Superior temporal gyrus (tissue), 1 donor: ENCODE results near the gene SOHLH1.
A peak's percentile ranks its signal among the peaks of the same experiment; 100 is the strongest.
"Not testable (repeated sequence)": the region's sequence is repeated elsewhere in the genome, so short reads cannot be mapped to it uniquely, and the experiment has no call there.

ENCODE experiments used
- DNase-seq: peaks from one replicate; pipeline ENCODE4 v3.0.0-alpha.2; 2016; ENCODE audit errors: extremely low spot score

Gene SOHLH1

DNA sequence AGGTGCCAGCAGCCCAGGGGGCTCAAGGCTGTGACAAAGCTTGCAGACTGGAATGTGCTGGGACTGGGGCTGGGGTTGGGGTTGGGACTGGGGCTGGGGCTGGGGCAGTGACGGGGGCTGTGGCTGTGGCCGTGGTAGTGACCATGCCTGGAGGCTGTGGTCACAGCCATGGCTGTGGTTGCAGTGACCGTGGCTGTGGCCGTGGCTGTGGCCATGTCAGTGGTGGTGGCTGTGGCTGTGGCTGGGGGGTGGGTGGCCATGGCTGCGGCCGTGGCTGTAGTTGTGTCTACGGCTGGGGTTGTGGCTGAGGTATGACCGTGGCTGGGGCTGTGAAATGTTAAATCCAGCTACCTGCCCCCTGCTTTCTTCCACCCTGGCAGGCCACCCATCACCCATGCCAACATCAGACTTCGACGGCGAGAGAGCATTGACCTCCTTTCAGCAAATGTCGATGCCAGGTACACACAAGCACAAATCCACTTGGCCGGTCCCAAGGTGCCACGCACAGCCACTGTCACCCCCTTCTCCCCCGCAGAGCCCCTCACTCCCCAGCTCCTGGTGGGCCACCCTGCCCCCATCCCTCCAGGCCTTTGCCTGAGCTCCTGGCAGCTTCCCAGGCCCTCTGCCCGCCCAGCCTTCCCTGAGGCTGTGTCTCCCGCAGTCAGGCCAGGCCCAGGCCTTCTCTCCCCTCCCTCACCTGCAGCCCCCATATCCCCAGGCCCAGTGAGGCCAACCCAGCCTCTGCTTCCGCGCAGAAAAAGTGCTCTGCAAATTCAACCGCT lies 20.9 kb downstream of the SOHLH1 start:
- DNase-seq = no peak

DNA sequence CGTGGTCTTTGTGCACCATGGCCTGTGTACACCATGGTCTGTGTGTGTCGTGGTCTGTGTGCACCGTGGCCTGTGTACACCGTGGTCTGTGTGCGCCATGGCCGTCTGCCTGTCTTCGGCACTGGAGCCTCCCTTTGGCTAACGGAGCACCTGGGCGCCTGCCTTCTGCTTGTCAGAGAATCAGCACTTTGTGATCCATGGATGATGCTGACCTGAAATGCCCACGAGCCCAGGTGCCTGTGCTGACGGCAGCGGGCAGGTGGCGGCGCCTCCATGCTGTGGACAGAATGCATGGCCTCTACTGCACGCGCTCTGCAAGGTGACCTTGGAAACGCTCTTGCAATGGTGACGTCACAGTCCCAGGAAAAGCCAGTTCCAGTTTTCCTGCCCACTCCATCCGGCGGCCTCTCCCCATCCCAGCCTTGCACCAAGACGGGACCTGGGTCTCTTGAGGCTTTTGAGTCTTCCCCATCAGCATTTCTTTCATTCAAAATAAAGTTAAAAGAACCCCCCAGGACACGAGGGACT lies 21.6 kb downstream of the SOHLH1 start:
- DNase-seq = no peak

DNA sequence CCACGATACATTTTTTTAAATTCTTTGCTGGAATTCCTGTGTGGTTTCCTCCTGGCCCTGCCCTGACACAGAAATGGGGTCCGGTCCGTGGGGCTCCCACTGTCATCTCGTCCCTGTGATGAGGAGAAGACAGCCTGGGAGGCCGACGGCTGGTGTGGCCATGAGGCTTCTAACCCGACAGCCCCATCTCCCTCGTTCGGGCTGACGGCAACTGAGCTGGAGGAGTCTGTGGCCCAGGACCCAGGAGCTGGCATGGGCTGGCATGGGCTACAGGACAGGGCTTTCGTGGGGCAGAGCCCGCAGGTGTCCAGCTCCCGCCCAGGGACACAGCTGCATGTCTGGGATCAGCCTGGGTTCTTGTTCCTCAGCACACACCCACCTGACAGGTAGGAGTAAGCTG lies 22.4 kb downstream of the SOHLH1 start:
- no peak for DNase-seq

DNA sequence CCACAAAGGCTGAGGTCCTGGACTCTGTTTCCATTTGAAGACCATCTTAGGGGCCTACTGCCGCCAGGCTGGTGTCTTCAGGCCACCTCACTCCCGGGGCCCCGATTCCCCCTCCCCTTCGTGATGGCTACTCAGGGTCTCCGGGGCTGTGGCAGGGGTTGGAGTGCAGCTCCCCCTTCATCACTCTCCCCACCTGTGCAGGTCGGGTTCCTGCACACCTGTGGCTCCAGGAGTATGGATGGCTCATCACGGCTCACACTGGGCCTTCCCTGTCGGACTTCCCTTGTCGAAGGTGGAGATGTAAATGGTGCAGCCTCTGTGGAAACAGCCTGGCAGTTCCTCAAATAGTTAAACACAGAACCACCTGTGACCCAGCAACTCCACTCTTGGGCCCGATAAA lies 24.3 kb downstream of the SOHLH1 start:
- no peak for DNase-seq

DNA sequence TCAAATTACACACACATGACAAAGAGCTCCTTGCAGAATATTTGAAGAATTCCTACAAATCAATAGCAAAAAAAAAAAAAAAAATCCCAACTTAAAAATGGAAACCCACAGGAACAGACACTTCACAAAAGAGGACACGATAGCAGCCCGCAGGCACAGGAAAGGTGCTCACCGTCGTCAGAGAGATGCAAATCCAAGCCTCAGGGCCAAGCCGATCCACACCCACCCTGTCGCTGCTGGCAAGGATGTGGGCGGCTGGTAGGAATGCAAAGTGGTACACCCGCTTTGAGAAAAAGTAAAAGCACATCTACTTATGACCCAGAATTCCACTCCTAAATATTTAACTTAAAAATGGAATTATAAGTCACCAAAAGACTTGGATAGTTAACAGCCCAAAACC lies 25.3 kb downstream of the SOHLH1 start:
- no peak for DNase-seq

DNA sequence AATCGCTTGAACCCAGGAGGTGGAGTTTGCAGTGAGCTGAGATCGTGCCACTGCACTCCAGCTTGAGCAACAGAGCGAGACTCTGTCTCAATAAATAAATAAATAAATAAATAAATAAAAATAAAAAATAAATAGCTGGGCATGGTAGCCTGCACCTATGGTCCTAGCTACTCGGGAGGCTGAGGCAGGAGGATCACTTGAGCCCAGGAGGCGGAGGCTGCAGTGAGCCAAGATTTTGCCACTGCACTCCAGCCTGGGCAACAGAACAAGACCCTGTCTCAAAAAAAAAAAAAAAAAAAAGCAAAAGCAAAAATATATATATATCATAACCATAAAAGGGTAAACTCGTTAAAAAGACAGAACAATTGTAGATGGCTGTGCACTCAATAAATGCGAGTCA lies 26.5 kb downstream of the SOHLH1 start:
- DNase-seq = not testable (repeated sequence)

DNA sequence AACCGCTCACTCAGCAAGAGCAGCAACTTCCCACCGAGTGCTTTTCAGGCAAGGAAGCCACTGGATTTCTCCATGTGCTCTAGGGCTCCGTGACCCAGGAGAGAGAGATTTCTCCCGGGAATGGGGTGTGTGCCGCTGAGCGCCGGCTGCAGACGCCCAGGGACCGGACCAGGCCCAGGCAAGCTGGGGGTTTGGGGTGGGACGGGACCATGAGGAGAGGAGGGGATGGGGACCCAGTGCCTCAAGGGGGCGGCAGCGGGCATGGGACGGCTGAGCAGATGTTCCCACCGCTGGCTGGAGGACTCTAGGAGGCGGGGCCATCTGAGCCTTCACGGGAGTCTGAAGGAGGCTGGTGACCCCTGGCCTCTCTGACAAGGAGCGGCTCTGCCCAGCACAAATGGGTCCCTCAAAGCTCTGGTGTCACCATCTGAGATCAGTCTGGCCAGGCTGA lies 27.7 kb downstream of the SOHLH1 start:
- DNase-seq = no peak

DNA sequence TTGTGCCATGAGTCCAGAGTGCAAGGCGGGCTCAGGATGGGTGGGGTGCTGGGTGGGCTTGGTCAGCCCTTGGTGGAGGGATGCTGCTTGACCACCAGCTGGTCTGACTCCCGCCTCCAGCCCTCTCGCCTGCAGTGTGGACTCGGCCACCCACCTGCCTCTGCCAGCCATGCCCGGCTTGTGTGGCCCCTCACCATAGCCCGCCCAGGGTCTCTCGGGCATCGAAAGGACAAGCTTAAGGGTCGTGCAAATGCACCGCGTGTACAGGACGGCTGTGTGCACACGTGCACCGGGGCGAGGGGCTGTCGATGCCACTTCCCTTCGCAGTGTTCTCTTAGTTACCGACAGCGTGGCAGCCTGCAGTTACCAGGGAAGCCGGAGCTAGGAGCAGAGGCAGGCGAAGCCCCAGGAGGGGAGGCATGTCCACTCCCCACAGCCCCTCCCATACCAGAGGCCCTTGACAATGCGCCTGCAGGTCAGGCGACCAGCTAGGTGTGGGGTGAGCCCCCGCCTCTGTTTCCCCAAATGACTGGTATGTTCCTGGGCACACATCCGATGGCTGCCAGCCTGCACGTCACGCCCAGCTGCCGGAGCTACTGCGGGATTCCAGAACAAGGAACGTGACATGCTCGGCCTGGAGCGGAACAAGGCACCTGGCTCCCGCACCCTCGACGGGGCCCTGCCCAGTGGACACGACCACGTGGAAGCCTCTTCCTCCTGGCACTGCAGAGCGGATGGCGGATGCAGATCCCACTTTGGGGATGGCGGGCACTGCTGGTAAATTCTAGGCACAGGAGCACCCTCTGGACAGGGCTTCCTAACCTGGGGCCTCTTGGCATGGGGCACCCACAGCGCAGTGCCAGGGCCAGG lies 28.3 kb downstream of the SOHLH1 start:
- no peak for DNase-seq

DNA sequence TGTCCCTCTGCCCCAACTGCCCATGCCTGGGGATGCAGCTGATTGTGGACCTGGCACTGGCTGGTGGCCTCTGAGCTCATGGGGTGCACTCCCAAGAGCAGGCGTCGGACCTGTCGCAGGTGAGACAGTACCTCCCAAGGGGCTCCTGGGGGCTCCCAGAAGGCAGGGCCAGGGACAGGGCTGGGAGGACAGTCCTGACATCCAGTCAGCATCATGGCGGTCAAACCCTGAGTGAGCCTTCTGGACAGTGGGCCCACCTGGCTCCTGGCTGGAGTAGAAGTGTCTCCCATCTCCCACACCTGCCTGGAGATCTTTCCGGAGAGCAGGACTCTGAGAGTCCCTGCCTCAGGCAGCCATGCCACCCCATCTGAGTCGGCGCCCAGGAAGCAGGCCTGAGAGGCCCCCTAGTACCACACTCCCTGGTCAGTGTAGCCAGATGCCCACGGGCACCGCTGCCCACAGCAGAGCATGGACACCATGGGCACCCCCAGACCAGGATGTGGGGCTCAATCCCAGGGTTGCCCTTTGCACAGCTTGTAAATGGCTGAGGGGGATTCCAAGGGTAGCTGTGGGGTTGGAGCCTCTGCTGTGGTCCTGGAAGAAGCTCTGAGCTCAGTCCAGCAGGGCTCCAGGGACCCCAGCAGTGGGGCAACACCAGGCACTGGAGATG lies 29.5 kb downstream of the SOHLH1 start:
- DNase-seq = no peak

DNA sequence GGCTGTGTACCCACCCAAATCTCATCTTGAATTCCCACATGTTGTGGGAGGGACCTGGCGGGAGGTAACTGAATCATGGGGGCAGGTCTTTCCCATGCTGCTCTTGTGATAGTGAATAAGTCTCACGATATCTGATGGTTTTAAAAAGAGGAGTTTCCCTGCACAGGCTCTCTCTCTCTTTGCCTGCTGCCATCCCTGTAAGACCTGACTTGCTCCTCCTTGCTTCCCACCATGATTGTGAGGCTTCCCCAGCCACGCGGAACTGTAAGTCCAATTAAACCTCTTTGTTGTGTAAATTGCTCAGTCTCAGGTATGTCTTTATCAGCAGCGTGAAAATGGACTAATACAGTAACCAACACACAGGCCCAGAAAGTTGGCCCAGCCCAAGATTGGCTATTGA lies 30.3 kb downstream of the SOHLH1 start:
- DNase-seq = not testable (repeated sequence)

DNA sequence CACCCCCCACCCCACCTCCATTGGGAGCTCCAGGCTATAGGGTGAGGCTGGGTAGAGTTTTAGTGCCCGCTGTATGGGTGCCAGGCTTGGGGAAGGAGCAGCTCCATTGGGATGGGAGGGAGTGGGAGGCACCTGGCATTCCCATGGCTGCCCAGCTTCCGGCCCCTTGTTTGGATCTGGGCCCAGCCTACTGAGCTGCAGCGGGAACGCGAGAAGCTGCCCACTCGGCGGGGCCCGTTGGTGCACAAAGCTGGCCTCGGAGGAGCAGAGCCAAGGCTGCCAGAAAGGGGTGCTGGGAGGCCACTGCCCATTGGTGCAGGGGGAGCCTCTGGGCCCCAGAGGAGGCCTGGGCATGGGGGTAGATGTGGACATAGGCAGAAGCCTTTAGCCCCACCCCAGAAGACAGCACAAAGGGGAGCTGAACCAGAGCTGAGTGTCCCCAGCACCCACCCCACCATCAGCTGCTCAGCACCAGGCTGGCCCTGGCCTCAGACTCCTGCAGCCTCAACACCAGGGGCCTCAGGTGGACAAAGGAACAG lies 31.7 kb downstream of the SOHLH1 start:
- DNase-seq = no peak

DNA sequence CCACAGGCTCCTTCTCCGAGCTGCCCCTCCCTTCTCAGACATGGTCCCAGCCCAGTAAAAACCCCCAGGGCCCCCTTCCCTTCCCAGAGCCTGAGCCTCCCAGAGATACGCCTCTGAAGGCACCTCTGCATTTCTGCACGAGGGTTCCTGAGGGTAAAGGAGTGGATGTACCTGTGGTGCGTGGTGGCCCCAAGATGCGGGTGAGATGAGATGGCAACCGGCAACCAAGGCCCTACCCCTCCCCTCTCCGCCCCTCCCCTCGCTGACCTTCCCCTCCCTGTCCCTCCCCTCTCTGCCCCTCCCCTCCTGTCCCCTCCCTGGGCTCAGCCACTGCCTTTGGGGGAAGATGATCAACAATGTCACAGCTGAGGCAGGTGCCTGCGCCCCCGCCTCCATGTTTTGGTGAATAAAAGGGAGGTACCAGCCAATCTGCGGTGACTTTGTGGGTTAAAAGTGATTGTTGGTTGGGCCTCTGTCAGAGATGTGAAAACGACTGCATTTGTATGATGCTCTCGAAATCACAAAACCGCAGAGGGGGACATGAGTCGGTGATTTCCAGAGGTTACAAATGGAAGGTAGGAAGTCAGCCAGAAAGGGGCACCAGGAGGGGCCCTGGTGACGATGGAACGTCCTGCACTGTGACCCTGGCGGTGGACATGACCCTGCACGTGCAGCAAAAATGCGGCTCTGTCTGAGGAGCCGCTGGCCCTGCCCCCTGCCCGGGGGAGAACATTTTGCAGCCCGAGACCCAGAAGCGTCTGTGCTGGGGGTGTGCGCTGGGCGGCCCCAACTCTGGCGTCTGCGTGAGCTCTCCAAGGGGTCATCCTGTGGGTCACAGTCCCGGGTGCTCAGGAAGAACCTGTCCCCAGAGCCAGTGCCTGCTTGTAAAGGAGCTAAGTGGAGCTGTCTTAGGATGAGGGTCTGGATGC lies 32.5 kb downstream of the SOHLH1 start:
- DNase-seq = no peak

DNA sequence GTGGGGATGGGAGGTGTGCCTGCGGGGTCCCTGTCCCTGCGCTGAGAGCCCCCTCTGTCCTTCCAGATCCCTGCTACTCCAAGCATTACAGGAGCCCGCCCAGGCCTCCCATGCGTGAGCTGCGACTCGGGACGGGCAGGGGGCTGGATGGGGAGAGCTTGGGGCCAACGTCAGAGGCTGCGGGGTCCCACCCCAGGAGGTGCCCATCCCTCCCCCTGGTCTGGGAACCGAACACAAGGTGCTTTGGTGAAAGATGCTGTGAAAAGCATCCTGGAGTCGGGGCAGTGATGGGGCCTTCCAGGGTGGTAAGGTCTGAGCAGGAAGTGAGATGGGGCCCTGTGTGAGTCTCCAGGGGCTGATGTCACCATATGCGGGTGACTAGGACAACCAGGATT lies 33.5 kb downstream of the SOHLH1 start:
- no peak for DNase-seq

DNA sequence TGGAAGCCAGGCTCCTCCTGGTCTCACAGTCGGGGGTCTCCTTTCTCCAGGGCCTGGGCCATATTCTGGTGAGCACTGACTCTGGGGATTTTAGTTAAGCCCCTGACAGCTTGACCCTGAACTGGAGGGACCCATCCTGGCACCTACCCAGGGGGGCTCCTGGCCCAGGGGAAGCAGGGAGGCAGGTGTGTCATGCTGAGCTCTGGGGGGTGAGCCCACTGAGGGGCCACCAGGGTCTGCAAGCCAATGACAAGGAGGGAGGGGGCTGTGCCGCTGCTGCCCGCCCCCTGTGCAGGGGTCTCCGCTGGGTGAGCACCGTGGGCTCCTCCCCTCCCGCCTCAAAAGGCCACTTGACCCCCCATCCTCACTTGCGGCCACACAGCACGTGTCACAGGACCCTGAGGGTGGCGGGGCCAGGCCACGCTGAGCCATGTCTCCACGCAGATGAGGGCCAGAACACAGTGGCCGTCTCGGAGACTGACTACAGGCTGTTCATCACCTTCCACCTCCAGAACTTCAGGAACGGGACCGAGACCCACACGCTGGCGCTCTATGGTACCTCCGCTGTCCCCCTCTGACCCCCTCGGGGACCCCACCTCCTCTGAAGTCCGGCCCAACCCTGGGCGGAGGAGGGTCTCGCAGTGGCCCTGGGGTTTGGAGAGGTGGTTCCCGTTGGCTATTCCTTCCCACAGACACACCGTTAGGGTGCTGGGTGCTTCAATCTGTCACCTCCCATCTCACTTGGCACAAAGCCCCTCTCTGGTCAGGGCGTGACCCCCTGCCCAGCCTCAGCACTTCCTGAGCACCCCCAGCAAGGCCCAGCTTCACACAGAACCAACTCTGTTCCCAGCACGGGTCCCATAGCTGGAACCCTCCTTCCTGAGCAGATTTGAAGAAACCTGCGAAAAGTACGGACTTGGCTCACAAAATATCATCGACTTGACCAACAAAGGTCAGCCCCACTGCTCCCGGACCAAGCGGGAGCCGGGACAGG lies 34.2 kb downstream of the SOHLH1 start:
- no peak for DNase-seq

DNA sequence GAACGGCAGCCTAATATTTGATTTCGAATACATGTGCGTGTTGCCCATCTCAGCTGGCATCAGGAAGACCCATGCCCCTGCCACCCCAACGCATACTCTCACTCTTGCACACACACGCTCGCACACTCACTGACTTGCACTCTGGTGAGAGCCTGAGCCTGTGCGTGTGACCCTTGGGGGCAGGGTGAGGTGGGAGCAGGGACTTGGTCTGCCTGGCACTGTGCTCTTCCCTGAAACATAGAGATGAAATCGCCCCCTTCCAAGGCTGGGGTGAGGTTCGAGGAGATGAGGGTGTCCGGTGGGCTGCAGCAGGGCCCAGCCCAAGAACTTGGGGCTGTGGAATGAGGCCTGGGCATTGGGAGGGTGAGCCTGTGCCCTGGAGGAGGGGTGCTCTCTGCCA lies 35.0 kb downstream of the SOHLH1 start:
- DNase-seq = no peak

DNA sequence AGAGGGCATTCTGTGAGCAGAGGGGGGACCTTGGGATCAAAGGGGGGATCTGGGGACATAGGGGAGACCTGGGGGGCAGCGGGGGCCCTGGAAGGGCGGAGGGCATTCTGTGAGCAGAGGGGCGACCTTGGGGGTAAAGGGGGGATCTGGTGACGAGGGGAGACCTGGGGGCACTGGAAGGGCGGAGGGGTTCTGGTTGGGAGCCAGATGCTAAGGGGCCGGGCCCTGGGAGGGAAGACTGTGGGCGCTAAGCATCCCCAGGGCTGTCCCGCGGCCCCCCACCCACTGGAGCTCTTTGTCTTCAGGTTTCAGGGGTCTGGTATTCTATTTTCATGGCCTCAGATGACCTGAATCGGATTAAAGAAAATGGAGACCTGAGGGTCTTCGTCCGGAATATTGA lies 35.4 kb downstream of the SOHLH1 start:
- no peak for DNase-seq

DNA sequence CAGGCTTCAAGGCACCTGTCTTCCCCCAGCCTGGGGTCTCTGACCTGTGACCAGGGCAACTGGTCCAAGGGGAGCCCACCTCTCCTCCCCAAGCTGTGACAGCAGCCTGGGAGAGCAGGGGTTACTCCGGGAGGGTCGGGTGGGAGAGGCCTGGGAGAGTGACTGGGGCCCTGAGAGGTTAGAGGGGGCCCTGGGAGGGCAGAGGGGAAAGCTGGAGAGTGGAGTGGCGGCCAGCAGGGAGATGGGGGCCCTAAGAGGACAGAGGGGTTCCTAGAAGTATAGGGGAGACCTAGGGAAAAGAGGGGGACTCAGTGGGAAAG lies 35.9 kb downstream of the SOHLH1 start:
- DNase-seq = no peak

DNA sequence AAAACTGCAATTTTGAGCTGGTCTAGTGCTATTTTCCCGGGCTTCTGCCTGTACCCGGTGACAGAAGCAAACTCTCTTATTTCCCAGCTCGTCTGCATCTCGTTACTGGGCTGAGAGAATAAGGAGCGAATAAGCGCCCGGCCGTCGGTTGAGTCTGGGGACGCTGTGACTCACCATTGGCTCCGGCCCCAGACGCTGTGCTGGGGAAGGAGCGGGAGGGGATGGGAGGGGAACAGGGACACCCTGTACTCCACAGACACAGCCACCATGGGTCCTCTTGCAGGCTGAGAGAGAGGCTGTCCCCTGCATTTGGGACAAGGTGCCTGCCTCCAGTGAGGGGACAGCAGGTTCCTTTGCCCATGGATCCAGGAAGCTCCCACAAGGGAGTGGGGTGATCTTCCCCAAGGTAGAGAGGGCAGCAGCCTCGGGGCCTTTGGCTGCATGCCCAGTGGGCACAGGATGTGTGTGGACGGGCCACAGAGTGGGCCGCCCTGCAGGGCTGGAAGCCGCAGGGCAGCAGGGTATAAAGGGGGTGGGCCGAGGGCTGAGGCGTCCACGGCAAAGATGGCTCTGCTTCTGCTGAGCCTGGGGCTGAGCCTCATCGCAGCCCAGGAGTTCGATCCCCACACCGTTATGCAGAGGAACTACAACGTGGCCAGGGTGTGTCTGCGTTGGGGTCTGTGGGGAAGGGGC lies 36.4 kb downstream of the SOHLH1 start, which contains the start of gene LCN9:
Gene LCN9 (plus strand): TSS at position 552 of the 693 bp plus-strand sequence. CDS start 13 bp downstream, at position 565.
- peak; percentile 31 for DNase-seq
